ENCODE measurements around the gene REC8.

REC8 gene

DNA sequence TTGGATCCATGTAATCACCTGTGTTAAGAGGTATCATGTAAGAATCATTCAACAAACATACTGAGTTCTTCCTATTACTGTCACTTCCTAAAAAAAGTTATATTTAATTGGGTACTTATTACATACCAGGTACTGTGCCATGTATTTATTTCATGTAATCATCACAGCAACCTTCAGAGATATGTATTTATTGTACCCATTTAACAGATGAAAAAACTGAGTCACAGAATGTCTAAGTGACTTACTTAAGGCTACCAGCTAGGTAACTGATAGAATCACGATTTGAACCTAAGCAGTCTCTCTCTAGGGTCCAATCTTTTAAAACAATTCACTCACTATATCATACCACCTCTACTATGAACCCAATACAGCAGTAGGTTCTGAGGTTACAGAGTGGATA is 27.4 kb upstream of the REC8 start:
- Histone ChIP-seq H3K9ac (ENCODE audit: low read length) (no peak overlapping the region), H2AFZ (ENCODE audit: low read depth, low read length, severe bottlenecking) (no peak overlapping the region), H3K27me3 (ENCODE audit: low read length) (no peaks in the 10 kb centered on the region), H3K4me2 (ENCODE audit: low read depth, low read length, poor library complexity, severe bottlenecking) (no peak overlapping the region), H3K79me2 (ENCODE audit: insufficient read depth, low read length) (peaks cover 38% of the 10 kb centered on the region), H4K20me1 (ENCODE audit: low read depth, low read length) (no peaks in the 10 kb centered on the region), H3K27ac (ENCODE audit: low read depth, low read length) (no peak overlapping the region), H3K4me3 (ENCODE audit: insufficient read depth, low read length, poor library complexity, severe bottlenecking) (no peak overlapping the region), H3K36me3 (ENCODE audit: low read length) (0 out of 2 replicates have a peak, but pooled peaks cover 6% of the 10 kb centered on the region), H3K9me3 (ENCODE audit: insufficient read depth, low read length) (no peaks in the 10 kb centered on the region), H3F3A (ENCODE audit: insufficient read depth) (peaks cover 15% of the 10 kb centered on the region), H3K9me2 (replicated peaks; ENCODE audit: insufficient read depth, low read length) (no peaks in the 10 kb centered on the region)
- no peak for TF ChIP-seq EZH2phosphoT487 (conservative IDR thresholded peaks at IDR 0.05; ENCODE audit: low read length)
- TF ChIP-seq, protein P1, sequence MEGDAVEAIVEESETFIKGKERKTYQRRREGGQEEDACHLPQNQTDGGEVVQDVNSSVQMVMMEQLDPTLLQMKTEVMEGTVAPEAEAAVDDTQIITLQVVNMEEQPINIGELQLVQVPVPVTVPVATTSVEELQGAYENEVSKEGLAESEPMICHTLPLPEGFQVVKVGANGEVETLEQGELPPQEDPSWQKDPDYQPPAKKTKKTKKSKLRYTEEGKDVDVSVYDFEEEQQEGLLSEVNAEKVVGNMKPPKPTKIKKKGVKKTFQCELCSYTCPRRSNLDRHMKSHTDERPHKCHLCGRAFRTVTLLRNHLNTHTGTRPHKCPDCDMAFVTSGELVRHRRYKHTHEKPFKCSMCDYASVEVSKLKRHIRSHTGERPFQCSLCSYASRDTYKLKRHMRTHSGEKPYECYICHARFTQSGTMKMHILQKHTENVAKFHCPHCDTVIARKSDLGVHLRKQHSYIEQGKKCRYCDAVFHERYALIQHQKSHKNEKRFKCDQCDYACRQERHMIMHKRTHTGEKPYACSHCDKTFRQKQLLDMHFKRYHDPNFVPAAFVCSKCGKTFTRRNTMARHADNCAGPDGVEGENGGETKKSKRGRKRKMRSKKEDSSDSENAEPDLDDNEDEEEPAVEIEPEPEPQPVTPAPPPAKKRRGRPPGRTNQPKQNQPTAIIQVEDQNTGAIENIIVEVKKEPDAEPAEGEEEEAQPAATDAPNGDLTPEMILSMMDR (IDR thresholded peaks at IDR 0.05; ENCODE audit: insufficient read depth, low read length, poor library complexity, severe bottlenecking), result no peak

DNA sequence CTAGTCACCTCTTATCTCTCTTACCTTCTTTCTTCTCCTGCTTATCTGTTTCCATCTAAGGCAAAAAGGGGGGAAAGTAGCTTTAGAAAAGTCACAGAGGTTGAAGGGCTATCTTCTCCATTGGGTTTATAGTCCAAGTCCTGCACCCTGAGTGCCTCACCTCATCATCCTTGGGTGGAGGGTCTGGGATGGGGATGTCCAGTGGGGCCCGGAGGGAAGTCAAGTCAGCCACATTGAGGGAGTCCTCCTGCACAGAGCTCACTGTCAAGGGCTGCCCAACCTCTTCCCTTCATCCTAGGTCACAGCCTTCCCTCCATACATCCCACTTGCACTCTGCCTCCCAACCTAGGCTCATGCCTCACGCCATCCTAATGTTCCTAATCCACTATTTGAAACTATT is 26.7 kb upstream of the REC8 start:
- Histone ChIP-seq H3K27ac (ENCODE audit: low read depth, low read length) (no peak overlapping the region), H3K4me3 (ENCODE audit: insufficient read depth, low read length, poor library complexity, severe bottlenecking) (peak overlapping the region; percentile 95), H3K27me3 (ENCODE audit: low read length) (no peaks in the 10 kb centered on the region), H3K79me2 (ENCODE audit: insufficient read depth, low read length) (peaks cover 34% of the 10 kb centered on the region), H3K9me3 (ENCODE audit: insufficient read depth, low read length) (no peaks in the 10 kb centered on the region), H3K9ac (ENCODE audit: low read length) (peak overlapping the region; percentile 91), H4K20me1 (ENCODE audit: low read depth, low read length) (no peaks in the 10 kb centered on the region), H3F3A (ENCODE audit: insufficient read depth) (peaks cover 10% of the 10 kb centered on the region; the same call in 1 of the 2 replicates), H3K36me3 (ENCODE audit: low read length) (0 out of 2 replicates have a peak, but pooled peaks cover 6% of the 10 kb centered on the region), H3K4me2 (ENCODE audit: low read depth, low read length, poor library complexity, severe bottlenecking) (peak overlapping the region; percentile 96), H3K9me2 (replicated peaks; ENCODE audit: insufficient read depth, low read length) (no peaks in the 10 kb centered on the region), H2AFZ (ENCODE audit: low read depth, low read length, severe bottlenecking) (no peak overlapping the region)
- TF ChIP-seq, protein P1 (IDR thresholded peaks at IDR 0.05; ENCODE audit: insufficient read depth, low read length, poor library complexity, severe bottlenecking), result no peak
- no peak for TF ChIP-seq EZH2phosphoT487 (conservative IDR thresholded peaks at IDR 0.05; ENCODE audit: low read length)

DNA sequence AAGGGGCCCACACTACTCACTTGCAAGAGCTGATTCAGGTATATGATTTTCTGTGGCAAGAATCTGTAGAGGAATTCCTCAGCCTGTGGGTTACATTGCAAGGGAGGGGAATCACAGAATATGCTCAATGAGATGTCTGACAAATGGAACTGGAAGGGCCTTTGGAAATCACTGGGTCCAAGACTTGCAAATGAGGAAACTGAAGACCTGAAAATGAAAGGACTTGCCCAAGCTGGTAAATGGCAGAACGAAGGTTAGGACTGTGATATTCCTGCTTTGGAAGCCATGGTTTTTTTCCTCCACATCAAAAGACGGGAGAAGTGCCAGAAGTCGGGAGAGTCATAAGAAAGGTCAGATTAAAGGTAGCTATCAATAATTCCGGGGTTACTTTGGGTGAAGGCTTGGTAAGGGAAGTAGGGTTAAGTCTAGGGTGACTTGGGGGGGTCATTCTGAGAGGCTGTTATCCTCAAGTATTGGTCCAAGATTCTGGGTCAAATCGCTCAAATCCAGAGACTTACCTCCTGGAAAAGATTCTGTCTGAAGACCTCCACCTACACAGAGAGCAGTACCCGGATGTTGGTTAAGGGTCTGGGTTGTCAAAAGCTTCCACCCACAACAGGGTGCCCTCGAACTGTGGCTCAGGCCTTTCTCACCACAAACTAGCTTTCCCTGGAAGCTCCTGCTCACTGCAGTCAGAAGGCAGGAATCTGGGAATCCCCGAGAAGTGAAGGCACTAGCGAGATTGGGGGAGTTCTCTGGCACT is 26.0 kb upstream of the REC8 start:
- H3K9ac ChIP-seq (ENCODE audit: low read length), result peak overlapping the region; percentile 91
- H2AFZ ChIP-seq (ENCODE audit: low read depth, low read length, severe bottlenecking), result peak overlapping the region; percentile 25
- no peaks in the 10 kb centered on the region for H4K20me1 ChIP-seq (ENCODE audit: low read depth, low read length)
- TF ChIP-seq, protein P1 (IDR thresholded peaks at IDR 0.05; ENCODE audit: insufficient read depth, low read length, poor library complexity, severe bottlenecking), result no peak
- no peak for TF ChIP-seq EZH2phosphoT487 (conservative IDR thresholded peaks at IDR 0.05; ENCODE audit: low read length)
- peak overlapping the region; percentile 81 for H3K27ac ChIP-seq (ENCODE audit: low read depth, low read length)
- H3F3A ChIP-seq (ENCODE audit: insufficient read depth), result peaks cover 10% of the 10 kb centered on the region; the same call in 1 of the 2 replicates
- no peaks in the 10 kb centered on the region for H3K9me3 ChIP-seq (ENCODE audit: insufficient read depth, low read length)
- H3K9me2 ChIP-seq (replicated peaks; ENCODE audit: insufficient read depth, low read length), result no peaks in the 10 kb centered on the region
- 0 out of 2 replicates have a peak, but pooled peaks cover 6% of the 10 kb centered on the region for H3K36me3 ChIP-seq (ENCODE audit: low read length)
- H3K79me2 ChIP-seq (ENCODE audit: insufficient read depth, low read length), result peaks cover 27% of the 10 kb centered on the region
- no peaks in the 10 kb centered on the region for H3K27me3 ChIP-seq (ENCODE audit: low read length)
- peak overlapping the region; percentile 95 for H3K4me3 ChIP-seq (ENCODE audit: insufficient read depth, low read length, poor library complexity, severe bottlenecking)
- H3K4me2 ChIP-seq (ENCODE audit: low read depth, low read length, poor library complexity, severe bottlenecking), result peak overlapping the region; percentile 96
